Lower lobe of right lung (tissue), 2 donors: ENCODE results near the gene FASN. TPM values are rescaled to one million over a fixed set of nuclear protein-coding genes. Genes with fewer than 3 reads are reported as not detected.

Source experiments
- ATAC-seq, 2 donors: fragments of 200-7000 bp; cut with Tn5 transposase; one replicate each; pipeline ENCODE4 v1.9.1; 2020 to 2022; ENCODE audit warnings: mild to moderate bottlenecking in 2 of 2, moderate library complexity in 2 of 2
- DNase-seq: peaks from one replicate; pipeline ENCODE4 v3.0.0-alpha.2; 2020
- H3K27ac ChIP-seq: fragments of 200-600 bp; one replicate; pipeline ENCODE4 v1.8.0; 2022
- H3K27me3 ChIP-seq: fragments of 200-600 bp; one replicate; pipeline ENCODE4 v1.8.0; 2022; ENCODE audit warnings: low read depth
- H3K36me3 ChIP-seq: fragments of 200-600 bp; one replicate; pipeline ENCODE4 v1.8.0; 2022; ENCODE audit warnings: mild to moderate bottlenecking
- H3K4me1 ChIP-seq: fragments of 200-600 bp; one replicate; pipeline ENCODE4 v1.8.0; 2022
- H3K4me3 ChIP-seq: fragments of 200-600 bp; one replicate; pipeline ENCODE4 v1.8.0; 2022; ENCODE audit warnings: mild to moderate bottlenecking
- H3K9me3 ChIP-seq: fragments of 200-600 bp; one replicate; pipeline ENCODE4 v1.8.0; 2022
- CTCF ChIP-seq: fragments of 200-600 bp; IDR thresholded peaks from one replicate; pipeline ENCODE4 v1.8.0; 2022; ENCODE audit warnings: antibody characterized with exemption, mild to moderate bottlenecking
- intact Hi-C: fragments of 100-400 bp; cut with DNase I; formaldehyde crosslinking; loops from one replicate; pipeline ENCODE4 v1.11.0; 2022
- total RNA-seq: library from RNA; stranded (reverse); fragmentation: NEBNext Ultra II Directional; extraction: Animal tissue kit (Norgen Biotek cat#: 25700); gene quantifications from one replicate; pipeline ENCODE4 v1.2.1, GENCODE V29; 2021
- donor health status: DM: no; HTN: yes; CAD: no; lungs with severe emphysema.

FASN gene
- total RNA-seq, 1 donor from 2014 or later, result 302 TPM

DNA sequence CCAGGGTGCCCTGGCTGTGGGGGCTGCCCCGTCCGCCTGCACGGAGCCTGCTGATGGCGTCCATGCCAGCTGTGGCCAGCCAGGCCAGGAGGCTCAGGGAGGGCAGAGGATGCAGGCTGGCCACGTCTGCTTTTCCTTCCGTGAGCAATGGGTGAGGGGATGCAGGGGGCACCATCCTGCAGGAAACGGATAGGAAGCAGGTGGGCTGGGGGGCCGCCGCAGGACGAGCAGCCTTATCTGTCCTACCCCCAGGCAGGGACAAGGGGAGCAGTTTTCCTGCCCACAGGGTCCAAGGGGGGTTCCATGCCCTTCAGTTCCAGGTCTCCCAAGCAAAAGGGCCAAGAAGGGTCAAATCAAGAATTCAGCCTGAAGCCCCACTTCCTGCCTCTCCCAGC, 39.2 kb downstream of the FASN start:
- no peak overlapping the region for H3K27ac ChIP-seq
- no peaks in the 10 kb centered on the region for H3K9me3 ChIP-seq
- H3K36me3 ChIP-seq, result peaks cover 96% of the 10 kb centered on the region
- ATAC-seq (no peak), DNase-seq (no peak)
- intact Hi-C loops, result no loop called here
- TF ChIP-seq CTCF, result no peak
- no peaks in the 10 kb centered on the region for H3K27me3 ChIP-seq
- H3K4me3 ChIP-seq, result no peak overlapping the region
- peaks cover 6% of the 10 kb centered on the region for H3K4me1 ChIP-seq

DNA sequence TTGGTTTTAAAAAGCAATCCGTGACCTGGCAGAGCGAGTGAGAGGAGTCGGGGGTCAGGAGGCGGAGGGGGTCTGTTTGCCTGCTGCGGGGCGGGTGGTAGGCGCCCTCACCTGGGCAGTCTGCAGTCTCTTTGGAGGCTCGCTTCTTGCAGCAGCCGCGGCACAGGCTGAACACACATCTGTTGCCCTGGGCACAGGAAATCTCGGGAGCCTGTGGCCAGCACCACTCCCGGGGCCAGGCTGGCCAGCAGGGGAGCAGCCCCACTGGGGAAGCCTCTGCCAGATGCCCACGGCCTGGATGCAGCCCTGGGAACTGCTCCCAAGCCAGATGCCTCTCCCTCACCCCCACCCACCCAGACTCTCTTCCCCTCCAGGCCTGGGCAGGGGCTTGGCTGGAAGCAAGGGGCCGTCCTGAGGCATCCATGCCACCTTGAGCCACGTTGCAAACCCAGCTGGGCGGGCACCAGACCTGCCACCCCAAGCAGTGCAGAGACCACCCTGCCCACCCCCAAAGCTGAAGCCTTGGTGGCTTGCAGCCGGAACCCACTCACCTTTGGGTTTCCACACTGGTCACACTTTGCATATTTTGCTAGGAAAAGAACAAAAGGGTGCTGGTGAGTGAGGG, 39.7 kb downstream of the FASN start:
- H3K27ac ChIP-seq, result no peak overlapping the region
- H3K27me3 ChIP-seq, result no peaks in the 10 kb centered on the region
- H3K4me3 ChIP-seq, result no peak overlapping the region
- ATAC-seq, result no peak
- intact Hi-C loops, result no loop called here
- H3K36me3 ChIP-seq, result peaks cover 96% of the 10 kb centered on the region
- peaks cover 6% of the 10 kb centered on the region for H3K4me1 ChIP-seq
- no peak for DNase-seq
- TF ChIP-seq CTCF, result no peak
- no peaks in the 10 kb centered on the region for H3K9me3 ChIP-seq

GRCh38 chr17:82056729-82057621, 41.1 kb downstream of the FASN start:
- Histone ChIP-seq H3K4me1 (peaks cover 18% of the 10 kb centered on the region), H3K36me3 (peaks cover 85% of the 10 kb centered on the region), H3K27me3 (no peaks in the 10 kb centered on the region), H3K4me3 (no peak overlapping the region), H3K27ac (no peak overlapping the region), H3K9me3 (no peaks in the 10 kb centered on the region)
- ATAC-seq, result no peak
- no peak for TF ChIP-seq CTCF
- DNase-seq, result no peak
- intact Hi-C loops, result no loop called here

- H3K27me3 ChIP-seq, result no peaks in the 10 kb centered on the region
- no peak for TF ChIP-seq CTCF
- no peak overlapping the region for H3K27ac ChIP-seq
- H3K4me3 ChIP-seq, result no peak overlapping the region
- ATAC-seq, result no peak
- no peaks in the 10 kb centered on the region for H3K9me3 ChIP-seq
- intact Hi-C loops, result no loop called here
- H3K4me1 ChIP-seq, result peaks cover 18% of the 10 kb centered on the region
- DNase-seq, result no peak
- H3K36me3 ChIP-seq, result peaks cover 81% of the 10 kb centered on the region
Measured at GRCh38 chr17:82055965-82056728, 41.9 kb downstream of the FASN start.
